Adrenal gland (tissue), 5 donors: ENCODE measurements around the gene CARS2.

Source experiments
- CTCF ChIP-seq, 6 experiments: fragments of 450-650 bp in 4 of 6; fragments of 200-600 bp in 2 of 6; sonication (generic) in 1 of 6; IDR thresholded peaks; 1 replicate in 5 of 6; 2 replicates in 1 of 6; pipeline versions ENCODE4 v1.5.1 to v1.8.0; 2016 to 2021; ENCODE audit warnings: antibody characterized with exemption in 6 of 6, mild to moderate bottlenecking in 2 of 6, moderate library complexity in 1 of 6
- POLR2A ChIP-seq, 2 donors: fragments of 450-650 bp; IDR thresholded peaks; one replicate each; pipeline ENCODE4 v1.6.1; 2017; ENCODE audit warnings: antibody characterized with exemption in 2 of 2, mild to moderate bottlenecking in 2 of 2, moderate library complexity in 1 of 2
- donor health status: DM: no; HTN: no; CAD: no.

- TF ChIP-seq POLR2A (IDR thresholded peaks at IDR 0.05): no peak
- TF ChIP-seq CTCF (IDR thresholded peaks at IDR 0.05): no peak
Observed at GRCh38 chr13:110651726-110652230, 54.1 kb downstream of the CARS2 start.
